A673 (cell line): ENCODE measurements around the gene RELN.

ENCODE experiments used
- CTCF ChIP-seq: fragments of 300-800, 200-600 bp; sonication (generic); conservative IDR thresholded peaks from 2 replicates; pipeline ENCODE4 v1.5.1; 2017; ENCODE audit warnings: low read depth, mild to moderate bottlenecking, antibody characterized with exemption, low read length, moderate library complexity, mixed read lengths
- EZH2 ChIP-seq: fragments of 200-600 bp; sonication (generic); IDR thresholded peaks from 2 replicates; pipeline ENCODE4 v1.6.1; 2017; ENCODE audit warnings: borderline replicate concordance, low read depth, mild to moderate bottlenecking, mixed read lengths, antibody characterized with exemption, low read length; ENCODE audit not compliant: poor library complexity, severe bottlenecking

GRCh38 chr7:103437623-103438022 is 551.8 kb downstream of the RELN start:
- TF ChIP-seq CTCF = no peak
- no peak for TF ChIP-seq EZH2
